Measurements from ENCODE around the gene NCOR1. TPM values are rescaled to one million over a fixed set of nuclear protein-coding genes. Genes with fewer than 3 reads are reported as not detected.

Gene NCOR1
- total and polyA plus RNA-seq, 2 of the 13 experiments (the other 11 are each of a cell fraction or from before 2014, with no cell fraction given) = 57.0 to 71.7 TPM

GRCh38 chr17:16217002-16217635 lies 1.8 kb upstream of the NCOR1 start, which contains the start of gene PIGL (continued):
- TF ChIP-seq KIAA2018 (CRISPR knock-in tag; IDR thresholded peaks at IDR 0.05; ENCODE audit: borderline replicate concordance) (peak; percentile 89; the same call in 1 of the 2 replicates), SMAD1 (CRISPR knock-in tag; IDR thresholded peaks at IDR 0.05; ENCODE audit: borderline replicate concordance, low read depth) (peak; percentile 96; the same call in 1 of the 2 replicates), BORCS8-MEF2B (CRISPR knock-in tag; IDR thresholded peaks at IDR 0.05) (peak; percentile 82), ZXDC (CRISPR knock-in tag; IDR thresholded peaks at IDR 0.05) (no peak), ZMAT3 (CRISPR knock-in tag; conservative IDR thresholded peaks at IDR 0.05) (no peak), NFAT5 (CRISPR knock-in tag; IDR thresholded peaks at IDR 0.05) (peak; percentile 56; the same call in 1 of the 2 replicates), ZMYM4 (CRISPR knock-in tag; IDR thresholded peaks at IDR 0.05) (peak; percentile 92), MAFF (IDR thresholded peaks at IDR 0.05; ENCODE audit: low read depth, low read length) (0 out of 2 replicates have a peak, but pooled peaks have one; percentile 1), ZNF343 (CRISPR knock-in tag; IDR thresholded peaks at IDR 0.05) (0 out of 2 replicates have a peak, but pooled peaks have one; percentile 60), MAX (IDR thresholded peaks at IDR 0.05) (peak; percentile 90), RORA (CRISPR knock-in tag; IDR thresholded peaks at IDR 0.05) (0 out of 2 replicates have a peak, but pooled peaks have one; percentile 27), ZNF496 (CRISPR knock-in tag; IDR thresholded peaks at IDR 0.05; ENCODE audit: insufficient replicate concordance) (no peak)
